Islet precursor cell (in vitro differentiated cells): ENCODE results near the gene HECW1.

Source experiments
- DNase-seq: peaks from one replicate; pipeline ENCODE4 v3.0.0-alpha.2; 2018

Gene HECW1

DNA sequence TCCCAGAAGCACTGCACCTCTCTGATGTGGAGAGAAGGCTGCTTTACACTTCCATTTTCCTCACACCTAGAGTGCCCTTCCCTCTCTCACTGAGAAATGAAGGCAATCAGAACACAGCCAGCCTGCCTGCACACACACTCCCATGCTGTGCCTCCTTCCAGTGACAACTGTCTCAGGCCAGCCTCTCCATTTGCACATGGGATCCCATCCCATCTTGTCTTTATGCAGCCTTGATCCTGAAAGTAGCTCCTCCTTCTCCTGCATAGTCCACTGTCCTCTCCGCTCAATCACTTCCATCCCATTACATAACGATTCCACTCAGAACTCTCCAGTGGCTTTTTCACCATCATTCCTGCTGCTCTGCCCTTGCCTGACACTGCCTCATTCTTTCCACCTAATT is 266.8 kb downstream of the HECW1 start:
- no peak for DNase-seq

- no peak for DNase-seq
Observed at GRCh38 chr7:43384616-43385308, 272.3 kb downstream of the HECW1 start.

DNA sequence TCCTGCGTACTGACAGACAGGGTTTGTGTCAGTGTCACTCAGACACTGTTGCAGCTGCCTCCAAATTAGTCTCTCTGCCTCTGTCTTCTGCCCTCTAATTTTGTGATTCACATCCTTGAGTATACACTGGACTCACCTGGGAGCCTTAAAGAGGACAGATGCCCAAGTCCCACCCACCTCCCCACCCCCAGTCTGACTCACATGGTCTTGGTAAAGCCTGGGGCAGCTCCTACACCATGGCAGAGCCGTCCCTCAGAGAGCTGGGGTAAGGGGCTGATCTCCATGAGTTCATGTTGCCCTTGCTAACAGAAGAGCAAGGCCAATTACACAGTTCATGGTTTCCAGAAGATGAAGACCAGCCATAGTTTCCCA is 272.8 kb downstream of the HECW1 start:
- DNase-seq = no peak

DNA sequence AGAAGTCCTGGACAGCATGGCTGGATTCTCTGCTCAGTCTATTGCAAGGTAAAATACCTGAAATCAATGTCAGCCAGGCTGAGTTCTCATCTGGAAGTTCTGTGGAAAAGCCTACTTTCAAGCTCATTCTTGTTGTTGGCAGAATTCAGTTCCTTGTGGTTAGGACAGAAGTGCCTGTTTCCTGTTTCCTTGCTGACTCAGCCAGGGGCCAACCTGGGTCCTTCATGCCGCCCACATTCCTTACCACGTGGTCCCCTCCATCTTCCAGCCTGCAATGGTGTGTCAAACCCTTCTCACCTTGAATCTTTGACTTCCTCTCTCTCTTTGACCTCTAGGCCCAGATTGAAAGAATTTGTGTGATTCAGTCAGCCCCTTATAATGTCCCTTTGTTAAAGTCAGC is 273.4 kb downstream of the HECW1 start:
- no peak for DNase-seq

DNA sequence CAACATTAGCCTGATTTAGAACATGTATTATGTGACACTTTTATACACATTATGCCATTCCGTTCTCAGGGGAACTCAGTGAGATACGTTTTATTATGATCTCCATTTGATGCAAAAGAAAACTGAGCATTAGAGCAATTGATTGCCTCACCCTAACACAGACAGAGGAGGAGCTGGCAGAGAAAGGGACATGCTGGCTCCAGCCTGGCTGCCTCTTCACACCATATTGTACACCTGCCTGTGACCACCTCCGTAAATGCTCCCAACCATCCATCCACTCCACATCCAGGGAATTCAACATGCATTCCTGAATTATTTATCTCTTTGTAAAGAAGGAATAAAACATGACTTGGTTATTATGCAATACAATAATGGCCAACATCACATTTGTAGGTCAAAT is 275.5 kb downstream of the HECW1 start:
- no peak for DNase-seq

GRCh38 chr7:43390576-43390975 is 278.1 kb downstream of the HECW1 start:
- no peak for DNase-seq

DNA sequence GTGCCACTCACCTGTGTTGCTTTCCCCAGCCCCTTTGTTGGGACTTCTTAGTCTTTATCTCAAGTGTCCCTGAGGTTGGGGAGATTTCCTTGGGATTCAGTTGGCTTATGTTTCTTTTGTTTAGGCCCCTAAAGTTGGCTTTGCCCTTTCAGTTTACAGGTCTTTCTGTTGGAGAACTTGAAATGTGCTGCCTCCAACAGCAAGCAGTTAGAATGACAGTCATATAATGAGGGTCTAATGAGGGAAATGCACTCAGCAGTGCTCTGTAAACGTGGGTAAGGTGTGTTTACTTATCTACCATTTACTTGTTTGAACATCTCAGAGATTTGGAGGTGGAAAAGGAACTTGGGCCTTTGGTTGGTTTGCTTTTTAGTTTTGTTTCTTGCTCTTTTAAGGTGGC is 279.1 kb downstream of the HECW1 start:
- no peak for DNase-seq

DNA sequence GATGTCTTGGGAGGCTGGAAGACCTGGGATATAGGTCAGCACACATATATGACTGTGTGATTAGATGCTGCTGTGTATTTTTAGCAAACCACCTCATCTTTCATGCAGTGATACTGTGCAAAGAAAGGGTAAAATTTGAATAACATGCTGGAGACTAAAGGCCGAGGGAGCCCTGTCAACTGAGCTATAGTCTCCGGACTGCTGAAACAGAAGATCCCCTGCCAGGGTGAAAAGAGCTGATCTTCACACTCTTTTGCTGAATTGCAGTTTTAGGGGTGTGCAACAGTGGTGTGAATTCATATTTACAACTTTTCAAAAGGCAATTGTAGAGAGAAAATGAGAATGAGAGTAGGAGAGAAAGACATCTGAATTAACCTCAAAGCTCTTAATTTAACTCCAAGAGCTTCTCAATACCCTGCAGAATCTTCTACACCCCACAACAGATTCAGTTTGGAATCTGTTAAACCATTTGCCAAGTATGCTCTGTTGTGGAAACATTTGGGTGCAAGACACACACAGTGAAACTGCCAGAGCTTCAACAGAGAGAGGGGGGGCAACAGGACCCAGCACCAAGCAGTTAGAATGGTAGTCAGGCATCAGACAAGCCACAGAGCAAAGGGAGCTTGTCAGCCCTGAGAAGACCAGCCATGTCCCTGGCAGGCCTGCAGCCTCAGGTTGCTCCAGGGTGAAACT is 280.3 kb downstream of the HECW1 start:
- no peak for DNase-seq

GRCh38 chr7:43394441-43395130 is 282.1 kb downstream of the HECW1 start:
- no peak for DNase-seq

DNA sequence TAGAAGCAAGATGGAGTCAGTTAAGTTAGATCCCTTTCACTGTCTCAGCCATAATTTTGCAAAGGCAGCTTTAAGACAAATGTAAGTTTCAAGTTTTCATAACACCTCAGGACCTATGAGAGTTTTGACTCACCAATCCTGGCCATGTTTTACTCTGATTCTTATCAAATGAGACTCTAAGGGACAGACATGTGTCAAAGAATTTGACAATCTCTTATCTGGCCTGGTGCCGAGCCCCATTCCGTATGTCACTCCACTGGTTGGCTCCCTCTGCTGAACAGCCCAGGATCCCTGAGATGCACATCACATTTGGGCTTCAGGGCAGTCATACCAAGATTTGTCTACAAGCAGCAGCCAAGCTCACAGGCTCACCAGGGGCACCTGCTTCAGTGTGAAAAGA is 282.9 kb downstream of the HECW1 start:
- no peak for DNase-seq

DNA sequence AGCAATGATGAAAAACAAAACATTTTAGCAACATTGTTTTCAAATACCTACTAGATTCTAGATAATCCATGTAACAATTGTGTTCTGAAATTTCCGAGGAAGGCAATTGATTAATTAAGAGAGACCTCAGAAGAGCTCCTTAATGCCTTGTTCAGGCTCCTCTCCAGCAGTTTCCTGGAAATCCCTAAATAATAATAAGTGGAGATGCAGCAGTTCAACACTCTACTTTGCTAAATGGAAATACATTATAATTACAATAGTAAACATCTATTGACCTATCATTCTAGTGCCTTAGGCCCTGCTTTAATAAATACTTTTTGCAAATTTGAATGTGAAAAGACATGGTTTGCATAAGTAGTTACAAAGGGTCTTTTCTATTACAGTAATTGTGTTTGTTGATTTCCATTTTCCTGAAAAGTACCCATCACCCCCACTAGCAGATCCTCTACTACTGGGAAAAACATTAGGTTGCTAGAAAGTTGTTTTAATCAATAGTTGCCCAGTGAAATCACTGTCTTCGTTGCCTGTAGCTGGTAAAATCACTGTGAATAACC is 283.8 kb downstream of the HECW1 start:
- no peak for DNase-seq

GRCh38 chr7:43398831-43399230 is 286.4 kb downstream of the HECW1 start:
- no peak for DNase-seq

- peak; percentile 40 for DNase-seq
Observed at GRCh38 chr7:43405948-43406347, 293.5 kb downstream of the HECW1 start.

DNA sequence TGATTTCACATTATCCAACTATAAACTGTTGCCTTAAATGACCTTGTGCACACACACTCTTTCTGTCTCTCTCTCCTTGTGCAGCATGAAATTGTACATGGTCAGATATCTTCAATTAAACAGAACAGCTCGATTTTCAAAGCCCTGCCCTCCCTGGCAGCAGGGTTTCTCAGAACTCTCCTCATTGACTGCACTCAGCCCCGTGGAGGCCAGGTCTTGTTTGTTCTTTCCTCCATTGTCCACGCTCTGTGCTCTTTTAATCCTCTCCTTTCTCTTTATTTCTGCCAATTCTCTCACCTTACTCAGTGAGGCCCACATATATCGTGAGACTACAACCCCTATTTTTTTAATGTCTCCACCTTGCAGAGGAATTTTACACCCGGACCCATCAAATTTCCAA is 294.5 kb downstream of the HECW1 start:
- no peak for DNase-seq

DNA sequence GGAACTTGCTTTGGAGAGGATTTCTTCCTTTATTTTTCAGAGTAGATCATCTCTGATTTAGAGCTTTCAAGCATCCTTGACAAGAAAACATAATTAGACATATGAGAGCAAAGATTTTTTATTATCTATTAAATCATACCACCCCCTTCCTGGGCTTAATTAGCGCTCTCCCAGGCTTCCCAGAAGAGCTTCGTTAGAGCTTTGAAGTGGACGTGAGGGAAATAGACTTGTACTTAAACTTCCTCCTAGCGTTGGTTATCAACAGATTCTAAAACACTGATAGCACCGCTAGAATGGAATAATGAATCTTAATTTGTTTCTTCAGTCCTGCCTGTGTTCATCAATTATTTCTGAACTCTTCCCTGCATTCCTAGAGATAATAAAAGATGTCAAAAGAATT is 296.5 kb downstream of the HECW1 start:
- no peak for DNase-seq

DNA sequence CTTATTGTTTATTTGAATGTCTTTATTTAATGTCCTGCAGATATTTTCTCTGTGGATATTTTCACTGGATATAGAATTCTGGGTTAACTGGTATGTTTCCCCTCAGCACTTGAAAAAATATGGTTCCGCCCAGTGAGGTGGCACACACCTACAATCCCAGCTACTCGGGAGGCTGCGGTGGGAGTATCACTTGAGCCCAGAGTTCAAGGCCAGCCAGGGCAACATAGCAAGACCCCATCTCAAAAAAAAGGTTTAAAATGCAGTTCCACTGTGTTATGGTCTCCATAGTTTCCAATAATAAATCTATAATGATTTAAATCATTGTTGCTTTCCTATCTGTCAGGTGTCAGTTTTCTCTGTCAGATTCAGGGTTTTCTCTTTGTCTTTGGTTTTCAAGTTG is 305.0 kb downstream of the HECW1 start:
- no peak for DNase-seq

GRCh38 chr7:43430411-43430810 is 318.0 kb downstream of the HECW1 start:
- DNase-seq = no peak

GRCh38 chr7:43431020-43431595 is 318.7 kb downstream of the HECW1 start:
- DNase-seq = peak; percentile 73

DNA sequence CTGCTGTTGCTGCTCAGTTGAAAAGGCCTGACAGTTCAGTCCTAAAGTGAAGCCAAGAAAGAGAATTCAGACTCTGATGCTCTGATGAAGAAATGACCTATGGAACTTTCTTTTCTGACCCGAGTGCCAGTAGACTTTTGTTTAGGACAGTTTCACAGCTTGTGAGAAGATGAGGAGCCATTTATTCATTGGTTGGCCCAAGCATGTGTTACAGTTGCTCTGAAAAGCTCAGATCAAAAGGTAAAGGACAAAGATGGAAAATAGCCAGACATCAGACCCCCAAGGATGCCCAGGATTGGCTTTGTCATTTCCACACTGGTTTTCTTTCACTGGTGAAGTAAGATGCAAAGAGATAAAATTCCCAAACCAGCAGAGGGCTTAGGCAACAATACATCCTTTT is 321.2 kb downstream of the HECW1 start:
- DNase-seq = peak; percentile 3

GRCh38 chr7:43437001-43437400 is 324.6 kb downstream of the HECW1 start:
- DNase-seq = peak; percentile 4

DNA sequence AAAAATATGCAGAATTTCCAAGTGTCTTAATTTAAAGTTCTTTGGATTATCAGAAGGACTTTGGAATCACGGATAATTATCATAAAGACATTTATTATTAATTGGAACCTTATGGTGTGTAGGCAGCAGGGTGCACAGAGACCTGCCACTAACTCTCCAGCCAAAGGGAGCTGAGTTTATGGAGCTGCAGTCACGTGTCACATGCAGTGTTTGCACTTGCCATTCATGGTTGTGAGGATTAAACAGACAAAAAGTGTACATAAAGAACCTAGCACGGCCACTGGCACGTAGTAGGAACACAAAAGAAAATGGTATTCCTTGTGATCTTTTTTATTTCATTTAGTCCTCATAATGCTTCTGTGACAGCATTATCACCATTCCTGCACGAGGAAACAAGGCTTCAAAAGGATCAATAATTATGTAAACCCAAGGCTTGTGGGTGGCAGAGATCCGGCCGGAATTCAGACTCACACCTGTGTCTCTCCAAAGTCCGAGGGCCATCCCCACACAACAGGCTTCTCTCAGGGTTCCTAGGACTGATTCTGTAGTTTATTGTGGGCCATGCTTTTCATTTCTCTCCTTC is 326.5 kb downstream of the HECW1 start:
- no peak for DNase-seq

DNA sequence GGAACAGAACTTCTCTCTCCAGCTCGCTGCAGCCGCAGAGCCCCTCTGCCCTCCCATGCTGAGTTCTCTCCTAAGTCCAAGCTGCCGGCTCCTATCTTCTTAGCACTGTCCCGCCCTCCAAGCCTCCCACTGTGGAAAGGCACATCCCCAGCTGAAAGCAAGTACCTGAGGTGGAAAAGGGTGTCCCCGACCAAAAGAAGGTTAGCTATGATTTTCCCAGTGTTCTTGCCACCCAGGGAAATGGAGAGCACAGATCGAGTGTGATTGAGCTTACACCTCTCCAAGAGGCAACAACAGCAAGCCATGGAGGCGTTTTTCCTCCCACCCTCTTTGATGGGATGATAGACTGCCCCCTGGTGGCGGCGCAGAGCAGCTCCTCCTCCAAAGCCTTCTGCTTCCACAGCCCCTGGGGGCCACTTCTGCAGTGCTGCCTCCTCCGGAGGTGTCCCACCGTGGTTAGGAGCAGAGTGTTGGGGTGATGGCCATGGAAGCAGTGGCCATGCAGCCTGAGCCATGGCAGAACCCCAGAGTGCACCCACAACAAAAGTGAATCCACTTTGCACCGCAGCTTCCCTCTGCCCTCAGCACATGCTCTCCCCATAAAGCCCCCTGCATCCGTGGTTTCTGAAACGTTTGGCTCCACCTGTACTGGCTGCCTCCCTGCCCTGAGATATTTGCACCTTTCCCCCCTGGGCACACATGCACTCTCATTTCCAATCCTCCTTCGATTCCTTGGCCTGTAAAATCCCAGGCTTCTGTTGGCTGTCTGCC is 327.4 kb downstream of the HECW1 start:
- peak; percentile 71 for DNase-seq
